ENCODE measurements around the gene PNMA8B.

The PNMA8B gene

DNA sequence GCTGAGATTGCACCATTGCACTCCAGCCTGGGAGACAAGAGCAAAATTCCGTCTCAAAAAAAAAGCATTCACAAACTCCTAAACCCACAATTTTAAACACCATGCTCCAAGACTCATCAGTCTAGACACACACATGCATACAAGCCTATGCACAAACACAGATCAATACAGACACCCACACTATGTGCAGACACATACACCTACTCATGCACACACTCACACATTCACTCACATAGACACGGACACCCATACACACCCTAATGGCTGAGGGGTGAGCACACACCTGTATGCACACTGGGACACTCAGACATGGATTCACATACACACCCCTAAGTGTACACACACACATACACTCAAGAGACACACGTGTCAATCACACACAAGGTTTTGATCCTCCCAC lies 9.3 kb downstream of the PNMA8B start:
- DNase-seq: no peak

DNA sequence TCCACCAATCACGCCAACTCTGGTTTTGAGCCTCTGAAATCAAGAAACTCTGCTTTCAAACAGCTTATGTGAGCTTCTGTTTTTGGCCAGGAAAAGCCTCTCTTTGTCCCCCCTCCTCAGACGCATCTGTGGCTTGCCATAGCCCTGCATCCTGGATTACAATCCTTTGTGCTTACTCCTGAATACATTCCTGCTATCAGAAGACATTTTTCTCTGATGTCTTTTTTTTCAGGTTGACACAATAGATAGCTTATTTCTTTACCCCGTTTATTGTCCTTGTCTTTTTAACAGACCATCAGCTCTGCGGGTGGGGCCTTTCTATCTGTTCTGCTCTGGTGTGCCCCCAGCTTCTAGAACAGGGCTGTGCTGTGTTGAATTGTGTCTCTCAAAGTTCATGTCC lies 11.0 kb downstream of the PNMA8B start:
- DNase-seq: no peak

- no peak for DNase-seq
These were observed 13.0 kb downstream of the PNMA8B start for GRCh38 chr19:46482631-46483030.

DNA sequence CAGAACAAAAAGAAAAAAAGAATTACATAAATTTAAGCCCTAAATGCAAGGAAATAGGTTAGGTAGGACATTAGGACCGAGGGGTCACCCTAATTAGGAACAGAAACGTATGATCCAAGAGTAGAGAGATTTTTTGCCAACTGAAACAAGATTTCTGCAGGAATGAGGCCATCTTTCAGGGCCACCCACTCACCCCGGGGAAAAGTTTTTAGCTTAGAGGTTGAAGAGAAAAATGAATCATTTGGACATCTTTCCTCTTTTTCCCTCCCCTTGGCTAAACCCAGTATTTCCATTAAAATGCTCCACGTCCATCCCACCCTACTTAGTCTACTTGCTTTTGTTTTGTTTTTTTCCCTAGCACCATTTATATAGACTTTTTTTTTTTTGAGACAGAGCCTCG lies 13.7 kb downstream of the PNMA8B start:
- DNase-seq: no peak

- no peak for DNase-seq
These were observed 14.3 kb downstream of the PNMA8B start for GRCh38 chr19:46481223-46481848.

DNA sequence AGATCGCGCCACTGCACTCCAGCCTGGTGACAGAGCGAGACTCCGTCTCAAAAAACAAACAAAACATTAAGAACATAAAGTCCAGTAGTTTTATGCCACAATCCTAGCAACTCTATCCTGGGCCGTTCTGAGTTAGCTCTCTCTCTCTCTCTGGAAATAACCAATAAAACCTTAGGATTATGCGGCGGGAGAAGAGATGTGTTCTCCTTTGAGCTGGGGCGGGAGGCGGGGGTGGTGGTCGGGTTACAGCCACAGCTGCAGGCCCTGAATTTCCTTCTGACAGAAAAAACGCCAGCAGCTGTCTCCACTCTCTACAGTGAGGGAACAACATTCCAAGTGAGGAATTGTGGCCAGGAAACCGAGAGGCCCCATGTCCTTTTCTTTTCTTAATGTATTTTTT lies 15.3 kb downstream of the PNMA8B start:
- DNase-seq: no peak

DNA sequence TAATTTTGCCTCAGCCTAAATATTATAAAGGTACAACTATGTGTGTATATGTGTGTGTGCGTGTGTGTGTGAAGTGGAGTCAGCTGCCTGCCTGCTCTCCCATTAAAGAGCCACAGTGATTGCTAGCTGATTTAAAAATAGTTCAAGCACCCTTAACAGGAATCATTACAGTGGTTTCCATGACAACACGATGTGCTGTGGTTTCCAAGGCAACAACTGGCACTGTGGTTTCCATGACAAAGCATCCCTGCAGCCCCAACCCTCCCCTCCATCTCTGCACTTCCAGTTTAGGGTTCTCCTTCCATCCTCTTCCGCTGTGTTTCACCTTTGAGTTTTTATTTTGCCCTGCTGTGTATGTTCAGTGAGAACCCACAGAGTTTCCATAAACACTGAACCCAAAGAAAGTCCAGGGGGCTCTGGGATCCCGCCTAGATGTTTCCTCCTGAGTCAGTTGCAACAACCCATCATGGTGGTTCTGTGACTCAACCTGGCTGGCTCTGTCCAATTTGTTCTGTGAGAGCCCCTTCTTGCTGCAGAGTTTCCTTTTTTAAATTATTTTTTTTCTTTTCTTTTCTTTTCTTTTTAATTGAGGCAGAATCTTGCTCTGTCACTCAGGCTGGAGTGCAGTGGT lies 17.2 kb downstream of the PNMA8B start:
- DNase-seq: no peak

DNA sequence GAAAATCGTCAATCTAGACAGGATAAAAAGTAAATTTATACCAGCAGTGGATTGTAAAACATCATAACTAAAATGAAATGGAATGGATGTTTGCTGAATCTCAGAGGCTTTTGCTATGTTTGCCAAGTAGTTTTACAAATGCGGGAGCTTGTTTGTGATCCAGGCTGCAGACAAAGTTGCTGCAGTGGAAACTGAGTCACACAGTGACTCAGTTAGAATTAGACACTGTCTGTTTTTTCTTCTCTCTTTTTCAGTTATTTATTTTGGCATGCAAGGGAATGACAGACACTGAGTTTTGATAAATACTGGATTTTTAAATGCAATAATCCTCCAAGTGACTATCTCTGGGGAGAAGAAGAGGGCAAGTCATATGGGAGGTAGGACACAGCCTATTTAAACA lies 19.7 kb downstream of the PNMA8B start:
- DNase-seq: no peak

GRCh38 chr19:46474211-46474610 lies 21.5 kb downstream of the PNMA8B start:
- DNase-seq: no peak

- DNase-seq: no peak
These were observed 23.1 kb downstream of the PNMA8B start for GRCh38 chr19:46472592-46472991.

GRCh38 chr19:46471811-46472543 lies 23.7 kb downstream of the PNMA8B start:
- DNase-seq: no peak

GRCh38 chr19:46471116-46471733 lies 24.4 kb downstream of the PNMA8B start, which contains the start of gene PNMA8A:
Gene PNMA8A (minus strand): TSS chr19:46471563. CDS start chr19:46471035, 528 bp downstream.
- no peak for DNase-seq

DNA sequence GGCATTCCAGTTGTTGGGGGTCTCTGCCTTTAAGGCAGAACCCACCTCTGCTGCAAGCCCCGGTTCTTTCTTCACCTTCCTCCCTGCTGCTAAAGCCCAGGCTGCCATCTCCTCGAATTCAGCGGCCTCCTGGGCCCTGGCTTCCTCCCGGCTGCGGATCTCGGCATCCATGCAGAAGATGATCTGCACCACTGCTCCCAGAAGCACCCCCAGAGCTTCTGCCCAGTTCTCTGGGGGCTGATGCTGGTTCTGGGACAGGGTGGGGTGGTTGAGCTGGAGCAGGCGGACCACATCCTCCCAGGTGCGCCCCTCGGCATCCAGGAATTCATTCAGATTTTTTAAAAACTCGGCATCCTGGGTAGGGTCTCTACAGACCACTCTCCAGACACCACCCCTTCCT lies 25.3 kb downstream of the PNMA8B start:
- DNase-seq: no peak

DNA sequence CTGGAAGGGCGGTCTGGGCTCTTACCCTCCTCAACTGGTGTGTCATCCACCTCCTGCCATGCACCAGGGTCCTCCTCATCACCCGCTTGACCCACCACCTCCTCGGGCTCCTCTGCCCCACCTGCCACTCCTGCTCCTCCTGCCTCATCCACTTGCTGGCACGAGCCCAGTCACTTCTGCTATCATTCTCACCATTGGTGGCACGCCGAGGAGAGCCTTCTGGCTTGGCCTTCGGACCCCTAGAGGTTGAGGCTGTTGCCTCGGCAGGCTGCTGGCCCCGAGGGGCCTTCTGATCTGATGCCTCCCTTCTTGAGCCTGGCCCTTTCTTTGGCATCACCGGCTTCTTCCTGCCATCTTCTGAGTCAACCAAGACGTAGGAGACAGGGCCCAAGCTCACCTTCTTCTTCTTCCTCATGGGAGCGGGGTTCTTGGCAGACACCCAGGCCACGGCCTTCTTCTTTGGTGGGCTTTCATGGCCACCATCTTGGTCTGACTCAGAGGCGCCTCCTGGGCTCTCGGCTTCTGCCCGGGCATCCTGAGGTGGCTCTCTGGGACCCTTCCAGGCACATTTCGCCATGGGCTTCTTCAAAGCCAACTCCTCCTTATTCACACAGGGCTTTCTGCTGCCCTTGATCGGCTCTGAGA lies 26.0 kb downstream of the PNMA8B start:
- DNase-seq: no peak

DNA sequence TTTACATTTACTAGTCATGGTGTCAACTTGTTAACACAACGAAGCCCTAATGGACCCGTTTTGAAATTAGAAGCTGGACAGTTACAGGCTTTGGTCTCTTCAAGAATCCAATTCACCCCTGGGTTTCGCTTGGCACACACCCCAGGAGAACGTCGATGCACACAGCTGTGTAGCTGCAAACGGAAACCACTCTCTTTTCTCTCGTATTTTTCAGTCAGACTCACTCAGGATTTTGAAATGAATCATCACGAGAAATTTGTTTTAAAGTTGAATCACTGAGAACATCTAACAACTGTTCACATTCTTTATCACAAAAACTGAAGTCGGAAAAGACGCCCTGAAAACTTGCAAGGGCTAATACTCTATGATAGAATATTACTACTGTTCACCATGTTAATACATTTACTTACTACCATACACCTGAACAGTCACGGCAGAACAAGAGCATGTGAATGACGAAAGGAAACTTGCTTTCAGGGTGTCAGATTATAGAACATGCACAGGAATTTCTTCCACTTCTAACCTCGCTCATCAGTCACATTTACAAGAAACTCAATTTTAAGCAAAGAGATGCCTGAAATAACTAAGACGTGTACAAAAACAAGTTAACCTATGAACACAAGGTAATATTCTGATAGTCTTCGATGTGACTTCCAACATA lies 29.0 kb downstream of the PNMA8B start:
- DNase-seq: no peak

- DNase-seq: no peak
These were observed 32.2 kb downstream of the PNMA8B start for GRCh38 chr19:46463516-46463915.

DNA sequence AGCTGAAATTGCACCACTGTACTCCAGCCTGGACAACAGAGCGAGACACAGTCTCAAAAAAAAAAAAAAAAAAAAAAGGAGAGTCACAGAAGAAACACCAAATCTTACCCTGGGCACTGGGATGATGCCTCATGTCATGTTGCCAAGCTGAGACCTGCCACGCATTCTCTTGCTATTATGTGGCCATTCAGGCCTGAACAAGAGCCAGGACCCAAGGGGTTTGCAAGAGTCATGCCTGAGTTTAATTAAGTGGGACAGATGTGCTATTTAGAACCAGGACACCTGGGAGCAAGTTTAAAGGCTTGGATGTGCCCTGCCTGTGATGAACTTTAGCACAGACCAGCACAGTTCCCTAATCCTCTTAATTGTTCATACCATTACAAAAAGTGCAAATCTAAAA lies 34.1 kb downstream of the PNMA8B start:
- no peak for DNase-seq

- no peak for DNase-seq
These were observed 34.7 kb downstream of the PNMA8B start for GRCh38 chr19:46460981-46461380.

GRCh38 chr19:46460055-46460454 lies 35.6 kb downstream of the PNMA8B start:
- DNase-seq: no peak

DNA sequence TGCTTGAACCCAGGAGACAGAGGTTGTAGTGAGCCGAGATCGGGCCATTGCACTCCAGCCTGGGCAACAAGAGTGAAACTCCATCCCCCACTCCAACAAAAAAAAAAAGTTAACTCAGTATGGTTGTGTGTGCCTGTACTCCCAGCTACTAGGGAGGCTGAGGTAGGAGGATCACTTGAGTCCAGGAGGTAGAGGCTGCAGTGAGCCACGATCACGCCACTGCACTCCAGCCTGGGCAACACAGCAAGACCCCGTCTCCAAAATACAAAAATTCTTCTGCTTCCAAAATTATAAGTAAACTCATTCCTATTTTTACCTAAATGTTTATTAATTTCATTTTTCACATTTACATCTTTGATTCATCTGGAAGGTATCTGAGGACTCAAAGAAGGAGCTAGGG lies 38.7 kb downstream of the PNMA8B start:
- DNase-seq: no peak

DNA sequence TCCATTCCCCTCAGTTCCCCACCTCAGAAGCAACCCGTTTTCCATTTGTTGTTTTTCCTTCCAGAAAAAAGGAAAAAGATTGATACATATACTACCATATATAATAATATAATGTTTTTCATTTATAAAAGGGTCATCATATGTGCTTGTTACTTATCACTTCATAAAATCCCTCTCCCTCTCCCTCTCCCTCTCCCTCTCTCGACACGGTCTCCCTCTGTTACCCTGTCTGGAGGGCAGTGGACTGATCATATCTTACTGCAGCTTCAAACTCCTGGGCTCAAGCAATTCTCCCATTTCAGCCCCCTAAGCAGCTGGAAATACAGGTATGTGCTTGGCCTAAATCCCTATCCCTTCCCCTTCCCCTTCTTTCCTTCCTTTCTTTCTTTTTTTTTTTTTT lies 41.4 kb downstream of the PNMA8B start:
- no peak for DNase-seq

DNA sequence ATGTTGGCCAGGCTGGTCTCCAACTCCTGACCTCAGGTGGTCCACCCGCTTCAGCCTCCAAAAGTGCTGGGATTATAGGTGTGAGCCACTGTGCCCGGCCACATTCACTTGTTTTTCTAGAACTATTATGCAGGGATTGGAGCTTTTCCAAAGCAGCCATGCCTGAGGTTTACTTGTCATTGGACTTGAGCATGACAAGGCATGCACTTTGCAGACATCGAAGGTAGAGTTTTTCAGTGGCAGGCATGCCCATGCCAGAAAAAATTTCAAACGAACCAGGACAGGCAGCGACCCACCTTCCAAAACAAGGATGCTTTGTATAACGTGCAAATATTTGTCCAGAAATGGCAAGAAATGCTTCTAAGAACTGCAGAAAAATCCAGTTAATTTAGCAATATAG lies 42.0 kb downstream of the PNMA8B start:
- no peak for DNase-seq

DNA sequence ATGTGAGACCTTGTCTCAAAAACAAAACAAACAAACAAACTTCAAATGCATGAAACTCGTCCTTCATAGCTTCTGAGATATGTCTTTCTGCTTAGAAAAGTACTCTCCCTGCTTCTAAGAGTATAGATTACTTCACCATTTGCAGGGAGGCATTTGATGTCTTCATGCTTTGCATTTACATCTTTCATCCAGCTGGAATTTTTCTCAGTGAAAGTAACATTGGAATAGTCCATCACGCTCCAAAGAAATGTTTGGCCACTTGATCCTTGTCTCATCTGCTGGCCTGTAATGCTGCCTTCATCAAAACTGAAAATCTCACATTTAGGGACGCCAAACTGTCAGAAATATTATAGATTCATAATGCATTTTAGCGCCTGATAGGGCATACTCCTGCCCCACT lies 43.5 kb downstream of the PNMA8B start:
- DNase-seq: no peak

Measured in activated CD4-positive, alpha-beta T cell treated with anti-CD3 and anti-CD28 coated beads for 1 hour (primary cell).